Muscle layer of colon (tissue), 2 donors: ENCODE measurements around the gene CDYL.
"Not testable (repeated sequence)": the region's sequence is repeated elsewhere in the genome, so short reads cannot be mapped to it uniquely, and the experiment has no call there.

Experiments
- H3K27ac ChIP-seq: one replicate; pipeline ENCODE4 v1.7.0; 2013; ENCODE audit warnings: low read depth, mild to moderate bottlenecking, low read length, moderate library complexity
- H3K27me3 ChIP-seq, 2 donors: one replicate each; pipeline ENCODE4 v1.7.0; 2013; ENCODE audit warnings: low read length in 2 of 2, mild to moderate bottlenecking in 2 of 2; ENCODE audit not compliant: insufficient read depth in 2 of 2, control insufficient read depth in 1 of 2
- H3K36me3 ChIP-seq: one replicate; pipeline ENCODE4 v1.7.0; 2013; ENCODE audit warnings: mild to moderate bottlenecking, low read length; ENCODE audit not compliant: insufficient read depth
- H3K4me1 ChIP-seq: one replicate; pipeline ENCODE4 v1.7.0; 2013; ENCODE audit warnings: mild to moderate bottlenecking, low read length; ENCODE audit not compliant: insufficient read depth
- H3K4me3 ChIP-seq, 2 donors: one replicate each; pipeline ENCODE4 v1.7.0; 2013; ENCODE audit warnings: low read length in 2 of 2, low read depth in 1 of 2, mild to moderate bottlenecking in 1 of 2, moderate library complexity in 1 of 2
- H3K9ac ChIP-seq: one replicate; pipeline ENCODE4 v1.7.0; 2013; ENCODE audit warnings: low read length
- H3K9me3 ChIP-seq: one replicate; pipeline ENCODE4 v1.7.0; 2013; ENCODE audit warnings: mild to moderate bottlenecking, low read length
- donor health status: abdominal sarcoma.
- donor health status: Adenocarcinoma of cecum.

CDYL gene

DNA sequence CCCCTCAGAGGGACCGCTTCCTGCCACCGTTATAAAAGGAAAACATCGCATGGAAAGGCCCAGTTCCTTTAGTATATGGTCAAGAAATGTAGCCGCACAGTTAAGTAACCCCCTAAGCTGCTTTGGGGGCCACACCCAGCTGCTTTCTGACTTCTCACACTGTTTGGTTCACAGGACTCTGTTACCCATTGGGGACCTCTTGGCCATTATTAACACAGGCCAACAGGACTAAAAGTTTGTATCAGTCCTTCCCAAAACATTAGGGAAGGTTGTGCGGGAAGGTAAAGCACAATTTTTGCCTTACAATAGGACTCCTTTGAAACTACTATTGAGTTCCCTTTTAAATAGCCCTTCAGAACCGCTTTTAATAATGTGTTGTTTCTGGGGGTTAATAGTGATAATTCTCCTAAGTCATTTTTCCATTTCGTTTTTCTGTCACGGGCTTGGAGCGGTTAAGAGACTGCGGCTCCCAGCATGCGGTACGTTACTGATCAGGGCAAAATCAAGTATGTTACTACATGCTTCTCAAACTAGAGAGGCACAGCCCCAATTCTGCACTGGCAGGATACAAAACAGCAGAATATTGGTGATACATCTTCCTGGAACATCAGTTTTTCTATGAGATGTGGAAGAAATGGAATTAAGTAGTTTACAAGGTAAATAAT is 228.3 kb downstream of the CDYL start:
- H3K36me3 ChIP-seq = peaks cover 9% of the 10 kb centered on the region
- peaks cover 7% of the 10 kb centered on the region for H3K4me1 ChIP-seq
- peak overlapping the region; percentile 71 for H3K27ac ChIP-seq
- no peaks in the 10 kb centered on the region for H3K9me3 ChIP-seq
- peak overlapping the region; percentile 55 for H3K9ac ChIP-seq
- peak overlapping the region; percentile 63 to 71 for H3K4me3 ChIP-seq
- no peaks in the 10 kb centered on the region for H3K27me3 ChIP-seq

DNA sequence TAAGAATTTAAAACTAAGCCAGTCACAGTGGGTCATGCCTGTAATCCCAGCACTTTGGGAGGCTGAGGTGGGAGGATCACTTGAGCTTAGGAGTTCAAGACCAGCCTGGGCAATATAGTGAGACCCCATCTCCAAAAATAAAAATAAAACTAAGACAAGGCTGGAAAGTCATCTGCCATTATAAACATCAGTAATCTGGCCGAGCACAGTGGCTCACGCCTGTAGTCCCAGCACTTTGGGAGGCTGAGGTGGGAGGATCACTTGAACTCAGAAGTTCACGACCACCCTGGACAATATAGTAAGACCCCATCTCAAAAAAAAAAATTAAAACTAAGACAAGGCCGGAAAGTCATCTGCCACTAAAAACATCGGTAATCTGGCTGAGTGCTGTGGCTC is 228.8 kb downstream of the CDYL start:
- H3K27ac ChIP-seq, H3K27me3 ChIP-seq, H3K4me1 ChIP-seq, H3K9me3 ChIP-seq, H3K4me3 ChIP-seq, H3K9ac ChIP-seq, H3K36me3 ChIP-seq: not testable (repeated sequence)
